ENCODE results near the gene GRIA4.
A peak's percentile ranks its signal among the peaks of the same experiment; 100 is the strongest.
"Not testable (repeated sequence)": the region's sequence is repeated elsewhere in the genome, so short reads cannot be mapped to it uniquely, and the experiment has no call there.

Gene GRIA4

GRCh38 chr11:105975128-105975527 lies 365.3 kb downstream of the GRIA4 start:
- no peak for DNase-seq (ENCODE audit: insufficient read length, low spot score)
- FAIRE-seq, result no peak

GRCh38 chr11:105979997-105980703 lies 370.3 kb downstream of the GRIA4 start:
- DNase-seq (ENCODE audit: insufficient read length, low spot score) (no peak), FAIRE-seq (no peak)

GRCh38 chr11:105986554-105986953 lies 376.7 kb downstream of the GRIA4 start:
- no peak for FAIRE-seq
- no peak for DNase-seq (ENCODE audit: insufficient read length, low spot score)

- DNase-seq (ENCODE audit: insufficient read length, low spot score) (no peak), FAIRE-seq (peak; percentile 4)
Measured at GRCh38 chr11:105988197-105988596, 378.3 kb downstream of the GRIA4 start.

GRCh38 chr11:105989124-105989523 lies 379.3 kb downstream of the GRIA4 start:
- FAIRE-seq (no peak), DNase-seq (ENCODE audit: insufficient read length, low spot score) (no peak)

GRCh38 chr11:105991888-105992287 lies 382.0 kb downstream of the GRIA4 start:
- FAIRE-seq (no peak), DNase-seq (ENCODE audit: insufficient read length, low spot score) (no peak)

GRCh38 chr11:106001304-106002012 lies 391.6 kb downstream of the GRIA4 start:
- no peak for FAIRE-seq
- no peak for DNase-seq (ENCODE audit: insufficient read length, low spot score)

GRCh38 chr11:106003094-106003493 lies 393.2 kb downstream of the GRIA4 start:
- not testable (repeated sequence) for DNase-seq (ENCODE audit: insufficient read length, low spot score); FAIRE-seq

GRCh38 chr11:106011481-106011880 lies 401.6 kb downstream of the GRIA4 start:
- no peak for FAIRE-seq
- no peak for DNase-seq (ENCODE audit: insufficient read length, low spot score)

GRCh38 chr11:106012744-106013143 lies 402.9 kb downstream of the GRIA4 start:
- FAIRE-seq (no peak), DNase-seq (ENCODE audit: insufficient read length, low spot score) (no peak)

GRCh38 chr11:106014035-106014434 lies 404.2 kb downstream of the GRIA4 start:
- no peak for FAIRE-seq

GRCh38 chr11:106014620-106015019 lies 404.7 kb downstream of the GRIA4 start:
- no peak for FAIRE-seq
- no peak for DNase-seq (ENCODE audit: insufficient read length, low spot score)

More at GRCh38 chr11:106014035-106014434, 404.2 kb downstream of the GRIA4 start:
- DNase-seq (ENCODE audit: insufficient read length, low spot score), result no peak

- FAIRE-seq, result no peak
Measured at GRCh38 chr11:106015066-106015465, 405.2 kb downstream of the GRIA4 start.

GRCh38 chr11:106017093-106017492 lies 407.2 kb downstream of the GRIA4 start:
- FAIRE-seq (no peak), DNase-seq (ENCODE audit: insufficient read length, low spot score) (no peak)

More at GRCh38 chr11:106015066-106015465, 405.2 kb downstream of the GRIA4 start:
- no peak for DNase-seq (ENCODE audit: insufficient read length, low spot score)

- no peak for DNase-seq (ENCODE audit: insufficient read length, low spot score)
- FAIRE-seq, result peak; percentile 58
Measured at GRCh38 chr11:106021181-106021966, 411.5 kb downstream of the GRIA4 start.

GRCh38 chr11:106021967-106022794 lies 412.3 kb downstream of the GRIA4 start, which contains the start of gene MSANTD4:
Gene MSANTD4, minus strand, starts transcription at chr11:106022240. Its CDS starts 11,323 bp downstream, at chr11:106010917.
- FAIRE-seq, result peak; percentile 99
- peak; percentile 85 for DNase-seq (ENCODE audit: insufficient read length, low spot score)

- no peak for FAIRE-seq
- no peak for DNase-seq (ENCODE audit: insufficient read length, low spot score)
Measured at GRCh38 chr11:106022795-106023275, 413.0 kb downstream of the GRIA4 start.

- peak; percentile 52 for FAIRE-seq
- no peak for DNase-seq (ENCODE audit: insufficient read length, low spot score)
Measured at GRCh38 chr11:106030609-106031008, 420.7 kb downstream of the GRIA4 start.

GRCh38 chr11:106031202-106031810 lies 421.4 kb downstream of the GRIA4 start:
- no peak for DNase-seq (ENCODE audit: insufficient read length, low spot score)
- no peak for FAIRE-seq
